Esophagus squamous epithelium (tissue), 5 donors: ENCODE data around the gene SPSB1. TPM values are rescaled to one million over a fixed set of nuclear protein-coding genes. Genes with fewer than 3 reads are reported as not detected.

Experiments used
- DNase-seq: peaks from one replicate; lab custom pipeline; 2025; lab: John Stamatoyannopoulos, UW
- H3K27ac ChIP-seq, 4 donors: fragments of 200-600 bp; sonication (generic); one replicate each; pipeline ENCODE4 v1.5.1; 2016 to 2019; ENCODE audit warnings: mild to moderate bottlenecking in 1 of 4
- H3K27me3 ChIP-seq, 4 donors: fragments of 200-600 bp; sonication (generic); 1 replicate in 3 of 4; 2 replicates in 1 of 4; pipeline versions ENCODE4 v1.5.1 to v1.6.0; 2017 to 2021; ENCODE audit warnings: antibody characterized with exemption in 1 of 4
- H3K36me3 ChIP-seq, 3 donors: fragments of 200-600 bp; sonication (generic); one replicate each; pipeline ENCODE4 v1.5.1; 2016 to 2019
- H3K4me1 ChIP-seq, 3 donors: fragments of 200-600 bp; sonication (generic); one replicate each; pipeline ENCODE4 v1.5.1; 2017 to 2019
- H3K4me3 ChIP-seq, 4 donors: fragments of 200-600 bp; sonication (generic); 1 replicate in 3 of 4; 2 replicates in 1 of 4; pipeline ENCODE4 v1.5.1; 2016 to 2019; ENCODE audit warnings: mild to moderate bottlenecking in 2 of 4, moderate library complexity in 1 of 4
- H3K9me3 ChIP-seq, 3 donors: fragments of 200-600 bp; sonication (generic); one replicate each; pipeline ENCODE4 v1.5.1; 2016 to 2019
- CTCF ChIP-seq, 6 experiments: fragments of 450-650 bp in 4 of 6; fragments of 200-600 bp in 2 of 6; sonication (generic) in 2 of 6; IDR thresholded peaks; one replicate each; pipeline ENCODE4 v1.5.1; 2016 to 2019; ENCODE audit warnings: antibody characterized with exemption in 6 of 6, mild to moderate bottlenecking in 4 of 6, moderate library complexity in 4 of 6
- POLR2A ChIP-seq, 4 donors: fragments of 450-650 bp; IDR thresholded peaks; one replicate each; pipeline ENCODE4 v1.6.1; 2017; ENCODE audit warnings: antibody characterized with exemption in 4 of 4, mild to moderate bottlenecking in 4 of 4, moderate library complexity in 3 of 4
- WGBS, 2 donors: methylation state at CpG; one replicate each; pipeline ENCODE4 v1.1.5; 2018; 5-methylcytosine and 5-hydroxymethylcytosine counted together
- intact Hi-C: fragments of 100-400 bp; cut with DNase I; formaldehyde crosslinking; loops from one replicate; pipeline ENCODE4 v1.15.0; 2022
- total RNA-seq, 4 donors: library from RNA; depleted of rRNA; stranded (reverse); fragments of >200 nt; gene quantifications; one replicate each; pipeline ENCODE4 v1.1.0, GENCODE V29; 2016
- donor health status: DM: yes; HTN: yes; CAD: no.

SPSB1 gene
- total RNA-seq, 4 donors from 2014 or later, result 15.2 to 35.5 (median 25.2) TPM

GRCh38 chr1:9350960-9351359, 58.3 kb downstream of the SPSB1 start:
- H3K27ac ChIP-seq, result peak overlapping the region in 3 of 4 donors; percentile 38 to 65 (median 63)
- no peaks in the 10 kb centered on the region for H3K9me3 ChIP-seq
- no peak for DNase-seq
- no peak overlapping the region for H3K4me3 ChIP-seq
- H3K27me3 ChIP-seq, result no peaks in the 10 kb centered on the region
- 91 to 98% methylated on average over 4 of the region's 4 CpGs for WGBS, 2 donors
- H3K36me3 ChIP-seq, result peaks cover under 1 to 33% (median 3%) of the 10 kb centered on the region in 3 donors
- H3K4me1 ChIP-seq, result peaks cover 20 to 81% (median 48%) of the 10 kb centered on the region in 3 donors
- TF ChIP-seq POLR2A (IDR thresholded peaks at IDR 0.05) (no peak), CTCF (IDR thresholded peaks at IDR 0.05) (no peak)
- intact Hi-C loops, result no loop called here

GRCh38 chr1:9351654-9352271, 59.1 kb downstream of the SPSB1 start:
- TF ChIP-seq CTCF (IDR thresholded peaks at IDR 0.05) (no peak), POLR2A (IDR thresholded peaks at IDR 0.05) (no peak)
- H3K9me3 ChIP-seq, result no peaks in the 10 kb centered on the region
- WGBS, 2 donors, result 73 to 80% methylated on average over 2 to 6 of the region's 7 CpGs
- no peak for DNase-seq
- peak overlapping the region in 3 of 4 donors; percentile 18 to 63 (median 38) for H3K27ac ChIP-seq
- H3K27me3 ChIP-seq, result no peaks in the 10 kb centered on the region
- peaks cover 6 to 42% (median 10%) of the 10 kb centered on the region in 3 donors for H3K36me3 ChIP-seq
- H3K4me1 ChIP-seq, result peaks cover 19 to 73% (median 43%) of the 10 kb centered on the region in 3 donors
- intact Hi-C loops, result no loop called here
- no peak overlapping the region for H3K4me3 ChIP-seq

GRCh38 chr1:9352377-9353134, 59.9 kb downstream of the SPSB1 start:
- no peaks in the 10 kb centered on the region for H3K9me3 ChIP-seq
- 70 to 80% methylated on average over 12 to 16 of the region's 22 CpGs for WGBS, 2 donors
- no peak overlapping the region for H3K4me3 ChIP-seq
- H3K4me1 ChIP-seq, result peaks cover 19 to 68% (median 43%) of the 10 kb centered on the region in 3 donors
- no peak for TF ChIP-seq POLR2A (IDR thresholded peaks at IDR 0.05)
- TF ChIP-seq CTCF (IDR thresholded peaks at IDR 0.05), result no peak
- no peak for DNase-seq
- intact Hi-C loops, result no loop called here
- H3K27ac ChIP-seq, result peak overlapping the region in 3 of 4 donors; percentile 38 to 63 (median 49)
- no peaks in the 10 kb centered on the region for H3K27me3 ChIP-seq
- H3K36me3 ChIP-seq, result peaks cover 6 to 49% (median 11%) of the 10 kb centered on the region in 3 donors

- intact Hi-C loops, result no loop called here
- H3K9me3 ChIP-seq, result no peaks in the 10 kb centered on the region
- peaks cover 15 to 66% (median 22%) of the 10 kb centered on the region in 3 donors for H3K36me3 ChIP-seq
- no peak for DNase-seq
- WGBS, 2 donors, result 78 to 79% methylated on average over 4 to 9 of the region's 16 CpGs
- no peaks in the 10 kb centered on the region for H3K27me3 ChIP-seq
- H3K27ac ChIP-seq, result no peak overlapping the region
- H3K4me1 ChIP-seq, result peaks cover 9 to 53% (median 26%) of the 10 kb centered on the region in 3 donors
- no peak overlapping the region for H3K4me3 ChIP-seq
- TF ChIP-seq POLR2A (IDR thresholded peaks at IDR 0.05) (no peak), CTCF (IDR thresholded peaks at IDR 0.05) (no peak)
Measured at GRCh38 chr1:9355503-9355902, 62.8 kb downstream of the SPSB1 start.

- no peak for DNase-seq
- Histone ChIP-seq H3K9me3 (no peaks in the 10 kb centered on the region), H3K27me3 (no peaks in the 10 kb centered on the region), H3K4me1 (peaks cover 7 to 52% (median 23%) of the 10 kb centered on the region in 3 donors), H3K27ac (no peak overlapping the region), H3K4me3 (no peak overlapping the region), H3K36me3 (peaks cover 15 to 69% (median 22%) of the 10 kb centered on the region in 3 donors)
- TF ChIP-seq CTCF (IDR thresholded peaks at IDR 0.05) (no peak), POLR2A (IDR thresholded peaks at IDR 0.05) (no peak)
- 60 to 87% methylated on average over 4 to 14 of the region's 24 CpGs for WGBS, 2 donors
- intact Hi-C loops, result no loop called here
Measured at GRCh38 chr1:9356021-9356420, 63.3 kb downstream of the SPSB1 start.
